DMS53 treated with DMSO at 0.1 percent for 48 hours (cell line): ENCODE measurements around the gene REV3L.

ENCODE experiments used
- DNase-seq: peaks from one replicate; lab custom pipeline; 2025; ENCODE audit not compliant: unreplicated experiment; lab: John Stamatoyannopoulos, UW

Gene REV3L

DNA sequence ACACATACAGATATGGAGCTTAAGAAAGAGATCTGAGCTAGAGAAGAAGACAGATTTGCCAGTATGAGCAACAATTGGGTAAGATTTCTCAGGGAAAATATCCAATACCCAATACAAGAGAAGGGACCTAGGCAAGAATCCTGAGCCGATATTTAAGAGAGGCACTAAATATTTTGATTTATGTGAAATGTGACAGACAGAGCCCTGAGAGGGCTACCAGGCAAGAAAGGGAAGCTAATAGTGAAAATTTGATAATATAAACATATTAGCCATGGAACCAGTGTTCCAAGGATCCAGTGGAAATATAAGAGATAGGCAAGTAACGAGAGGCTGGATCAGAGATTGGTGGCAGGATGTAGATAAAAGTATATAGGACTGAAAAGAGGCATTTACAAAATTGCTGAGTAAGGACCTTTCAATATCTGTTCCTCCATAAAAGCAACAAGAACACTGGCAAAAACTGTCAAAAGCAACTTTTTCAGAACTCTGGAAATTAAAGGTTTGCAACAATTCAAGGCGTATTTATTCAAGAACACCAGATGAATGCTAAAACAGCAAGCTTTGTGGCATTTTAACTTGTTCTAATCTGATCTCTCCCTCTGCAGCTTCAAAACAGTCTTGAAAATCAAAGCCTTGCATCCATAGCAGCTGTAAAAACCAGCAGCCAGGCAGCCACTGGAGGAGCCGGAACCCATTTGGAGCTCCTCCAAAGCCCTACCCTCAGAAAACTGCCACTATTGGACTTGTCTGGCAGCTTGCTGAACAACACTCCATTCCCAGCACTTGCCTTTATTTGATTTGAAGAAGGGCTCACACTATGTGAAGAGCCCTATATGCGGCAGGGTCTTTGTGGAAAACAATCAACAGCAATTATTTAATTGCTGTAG, 58.8 kb downstream of the REV3L start:
- DNase-seq: no peak

DNA sequence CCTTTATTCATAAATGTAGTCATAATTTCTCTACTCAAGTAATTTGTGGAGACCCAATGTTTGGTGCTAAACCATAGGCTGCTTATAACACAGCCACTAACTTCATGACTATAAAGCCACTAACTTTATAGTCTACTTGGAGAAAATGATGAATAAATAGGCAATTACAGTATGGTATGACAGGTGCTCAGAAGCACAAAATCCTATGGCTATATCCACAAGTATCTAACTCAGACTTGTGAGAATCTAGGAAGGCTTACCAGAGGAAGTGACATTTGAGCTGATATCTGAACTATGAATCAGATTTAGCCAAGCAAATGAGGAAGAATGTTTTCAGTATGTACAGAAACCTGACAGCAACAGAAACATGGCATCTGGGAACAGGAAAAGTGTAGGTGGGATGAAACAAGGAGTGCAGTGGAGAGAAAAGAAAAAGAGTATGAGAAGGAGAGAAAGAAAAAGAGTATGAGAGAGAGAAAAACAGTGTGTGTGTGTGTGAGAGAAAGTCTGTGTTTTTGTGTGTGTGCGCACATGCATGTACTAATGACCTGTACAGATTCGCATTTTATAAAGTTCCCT, 59.9 kb downstream of the REV3L start:
- DNase-seq: no peak

DNA sequence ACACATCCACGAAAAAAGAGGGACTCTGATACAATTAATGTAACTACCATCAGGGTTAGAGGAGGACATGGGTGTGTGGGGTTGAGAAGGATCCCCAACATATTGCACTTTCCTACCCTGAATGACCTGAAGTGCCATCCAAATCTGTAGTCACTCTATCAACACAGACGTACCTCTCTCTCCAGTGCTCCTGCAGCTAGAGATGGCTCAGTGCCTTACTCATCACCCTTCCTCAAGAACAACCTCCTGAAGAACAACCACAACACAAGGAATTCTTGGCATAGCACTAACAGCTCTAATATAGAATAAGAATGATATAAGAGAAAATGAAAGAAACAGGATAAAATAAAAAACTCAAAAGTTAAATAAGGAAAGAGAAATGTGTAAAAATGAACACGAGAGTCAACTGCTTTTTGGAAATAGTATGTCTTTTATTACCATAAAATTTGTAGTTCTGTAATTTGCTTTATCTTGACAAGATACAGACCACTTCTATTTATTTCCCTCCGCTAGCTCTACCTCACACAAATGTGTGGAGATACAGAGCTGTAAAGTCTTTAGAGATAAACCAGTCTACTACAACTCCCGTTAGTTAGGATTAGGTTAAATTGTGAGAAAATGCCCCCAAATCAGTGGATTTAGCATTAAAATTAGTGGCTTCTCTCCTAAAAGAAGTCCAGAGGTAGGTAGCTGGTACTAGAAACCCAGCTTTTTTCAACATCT, 63.9 kb downstream of the REV3L start:
- no peak for DNase-seq

DNA sequence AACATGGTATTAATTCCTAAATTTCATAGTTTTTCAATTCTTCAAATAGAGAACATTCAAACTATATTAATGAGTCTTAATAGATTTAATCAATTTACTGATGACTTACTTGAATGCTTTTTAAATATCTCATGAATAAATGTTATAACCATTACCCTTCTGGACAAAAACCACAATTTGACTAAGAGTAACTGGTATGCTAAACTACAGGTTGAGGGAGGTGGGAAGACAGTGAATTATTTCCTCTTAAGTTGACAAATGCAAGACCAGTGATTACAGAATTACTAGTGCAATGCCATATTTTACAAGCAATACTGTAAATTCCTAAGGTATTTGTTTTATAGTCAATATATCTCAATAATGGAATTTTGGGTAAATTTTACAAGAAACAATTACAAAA, 65.1 kb downstream of the REV3L start:
- no peak for DNase-seq

DNA sequence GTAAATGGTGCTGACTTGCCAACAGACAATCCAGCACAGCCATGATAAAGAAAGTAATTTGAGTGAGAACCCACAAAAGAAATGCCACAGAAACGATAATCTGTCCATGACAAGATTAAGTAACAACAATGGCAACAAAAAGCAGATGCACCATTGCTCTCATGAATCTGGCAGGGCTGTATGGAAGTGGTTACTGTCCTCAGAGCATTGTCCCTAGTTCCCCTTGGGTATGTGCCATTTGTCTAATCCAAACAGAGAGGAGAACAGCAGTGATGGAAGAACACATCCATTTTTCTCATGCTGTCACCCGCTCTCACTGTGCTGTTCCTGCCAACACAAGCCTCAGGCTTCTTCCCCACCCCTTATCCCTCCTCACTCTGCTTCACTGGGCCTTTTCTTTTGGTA, 65.8 kb downstream of the REV3L start:
- DNase-seq: no peak

DNA sequence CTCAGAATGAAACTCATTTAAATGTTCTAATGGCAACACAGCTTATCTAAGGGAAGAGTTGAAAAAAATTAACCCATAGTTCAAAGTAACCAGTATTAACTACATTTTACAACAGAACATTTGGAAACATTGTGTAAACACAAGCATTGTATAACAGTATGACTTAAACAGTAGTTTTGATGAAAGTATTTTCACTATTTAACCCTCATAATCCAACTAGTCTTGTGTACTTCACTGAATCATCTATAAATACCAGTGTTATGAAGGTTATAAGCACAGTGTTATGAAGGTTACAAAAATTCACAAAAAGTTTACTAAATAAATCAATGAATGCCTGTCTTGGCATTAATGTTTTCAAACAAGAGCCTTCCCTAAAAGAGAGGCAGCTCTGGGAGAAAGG, 66.5 kb downstream of the REV3L start:
- DNase-seq: no peak

DNA sequence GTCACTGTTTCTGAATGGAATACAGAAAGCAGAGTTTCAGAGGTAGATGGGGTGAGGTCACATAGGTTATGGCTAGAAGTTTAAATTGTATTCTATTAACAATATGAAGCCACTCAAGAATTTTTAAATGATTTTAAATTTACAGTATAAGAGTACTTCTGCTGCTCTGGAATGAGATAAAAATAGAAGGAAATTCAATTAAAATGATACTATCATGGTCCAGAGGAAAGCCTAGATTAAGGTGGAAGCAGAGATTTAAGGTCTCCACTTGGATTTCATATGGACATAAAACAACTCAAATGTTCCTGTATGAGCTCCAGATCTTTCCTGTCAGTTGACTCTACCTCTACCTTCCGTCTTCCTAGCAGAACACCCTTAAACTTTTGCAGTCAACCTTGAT, 68.6 kb downstream of the REV3L start:
- DNase-seq: no peak

DNA sequence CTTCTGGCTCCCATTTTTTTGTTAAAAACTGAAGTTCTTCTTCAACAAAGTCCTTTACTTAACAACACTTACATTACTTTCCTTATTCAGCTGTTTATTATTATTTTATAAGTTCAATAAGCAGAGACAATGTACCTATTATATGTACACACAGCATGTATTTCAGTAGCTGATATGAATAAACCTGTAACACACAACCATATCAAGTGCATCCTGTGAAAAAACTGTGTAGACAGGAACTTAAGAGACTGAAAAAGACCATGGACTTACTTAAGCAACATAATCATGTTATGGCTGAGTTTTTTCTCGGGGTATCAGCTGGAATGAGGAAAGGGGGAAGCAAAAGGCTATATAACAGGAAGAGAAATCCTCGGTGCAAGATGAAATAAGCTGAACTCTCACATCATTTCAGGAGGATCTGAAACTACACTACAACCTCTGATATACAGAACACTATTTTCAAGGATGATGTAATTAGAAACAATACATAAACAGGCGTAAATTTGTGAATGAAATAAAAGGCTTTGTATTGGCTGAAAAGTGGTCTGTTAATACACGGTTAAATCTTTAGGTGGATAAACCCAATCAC, 70.9 kb downstream of the REV3L start:
- no peak for DNase-seq

DNA sequence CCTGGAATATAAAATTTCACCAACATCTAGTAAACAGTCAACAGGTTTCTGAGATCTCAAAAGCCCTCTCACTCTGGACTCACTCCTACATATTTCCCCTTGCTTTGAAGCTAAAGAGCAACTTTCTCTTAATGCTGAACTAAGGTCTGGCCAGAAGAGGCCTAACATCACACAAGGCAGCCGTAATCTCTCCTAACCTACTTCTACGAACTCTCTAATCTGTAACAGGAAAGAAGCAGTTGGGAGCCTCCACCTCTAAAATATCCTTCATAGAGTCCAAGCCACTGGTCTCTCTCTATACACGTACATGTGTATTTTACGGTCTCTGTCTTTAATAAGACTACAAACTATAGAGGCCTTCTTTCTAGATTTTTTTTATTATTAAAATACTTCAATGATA, 72.0 kb downstream of the REV3L start:
- no peak for DNase-seq

DNA sequence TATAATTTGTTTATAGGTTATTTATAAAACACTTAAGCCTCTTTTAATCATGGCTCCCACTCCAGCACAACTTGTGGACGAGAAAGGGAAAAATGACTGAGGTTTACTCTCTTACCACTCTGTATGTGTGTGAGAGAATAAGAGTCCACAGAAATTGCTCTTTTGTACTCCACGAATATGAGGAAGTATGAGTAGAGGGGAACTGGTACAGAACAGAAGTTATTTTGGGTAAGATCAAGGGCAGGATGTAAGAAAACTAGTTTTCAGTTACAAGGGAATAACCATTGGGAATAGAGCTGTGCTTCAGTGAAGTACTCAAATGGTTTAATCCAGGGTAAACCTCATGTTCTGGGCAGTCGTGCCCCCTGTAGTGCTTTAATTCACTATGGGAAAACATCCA, 72.6 kb downstream of the REV3L start:
- DNase-seq: no peak

DNA sequence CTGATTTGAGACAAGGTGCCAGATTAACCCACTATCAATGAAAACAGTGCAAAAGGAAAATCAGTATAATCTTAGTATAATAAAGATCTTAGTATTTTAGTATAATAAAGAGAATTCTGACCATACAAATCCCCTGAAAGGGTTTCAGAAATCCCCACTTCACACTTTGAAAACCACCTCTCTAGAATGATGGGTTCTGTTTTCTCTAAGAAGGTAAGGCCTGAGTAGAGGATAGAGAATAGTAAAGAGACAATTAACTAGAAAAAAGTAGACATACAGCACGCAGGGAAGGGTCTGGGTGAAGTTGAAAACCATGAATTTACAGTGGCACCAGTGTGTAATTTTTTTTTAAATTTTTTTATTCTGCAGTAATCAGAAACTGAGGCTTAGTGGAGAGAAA, 73.6 kb downstream of the REV3L start:
- DNase-seq: no peak

DNA sequence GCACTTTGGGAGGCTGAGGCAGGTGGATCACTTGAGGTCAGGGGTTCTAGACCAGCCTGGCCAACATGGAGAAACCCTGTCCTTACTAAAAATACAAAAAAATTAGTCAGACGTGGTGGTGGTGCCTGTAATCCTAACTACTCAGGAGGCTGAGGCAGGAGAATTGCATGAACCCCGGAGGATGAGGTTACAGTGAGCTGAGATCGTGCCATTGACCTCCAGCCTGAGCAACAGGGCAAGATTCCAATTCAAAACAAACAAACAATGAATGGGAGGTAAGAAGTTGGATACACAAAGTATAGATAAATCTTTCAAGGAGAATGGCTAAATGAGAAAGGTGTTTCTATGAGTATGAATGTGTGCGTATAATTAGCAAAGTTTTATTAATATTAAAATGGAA, 75.3 kb downstream of the REV3L start:
- DNase-seq: no peak

DNA sequence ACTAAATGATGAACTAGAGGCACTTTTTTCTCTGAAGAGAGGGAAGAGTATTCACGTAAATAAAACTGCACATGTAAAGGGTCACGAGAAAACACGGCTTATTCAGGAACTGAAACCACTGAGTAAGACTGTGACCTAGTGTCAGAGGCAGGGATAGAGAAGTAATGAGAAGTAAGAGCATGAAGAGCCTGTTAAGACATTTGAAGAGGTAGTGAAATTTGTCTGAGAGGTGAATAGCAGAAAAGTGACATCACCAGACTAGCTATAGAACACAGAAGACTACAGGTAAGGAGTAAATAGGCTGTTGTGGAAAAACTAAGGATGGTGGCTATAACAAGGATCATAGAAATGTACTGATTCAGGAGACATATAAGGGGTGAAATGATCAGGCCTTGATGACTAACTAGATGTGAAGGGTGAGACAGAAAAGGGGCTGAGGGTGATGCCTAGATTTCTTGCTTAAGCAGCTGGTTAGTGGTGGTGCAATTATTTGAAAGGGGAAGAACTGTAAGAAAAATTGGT, 76.8 kb downstream of the REV3L start:
- no peak for DNase-seq

DNA sequence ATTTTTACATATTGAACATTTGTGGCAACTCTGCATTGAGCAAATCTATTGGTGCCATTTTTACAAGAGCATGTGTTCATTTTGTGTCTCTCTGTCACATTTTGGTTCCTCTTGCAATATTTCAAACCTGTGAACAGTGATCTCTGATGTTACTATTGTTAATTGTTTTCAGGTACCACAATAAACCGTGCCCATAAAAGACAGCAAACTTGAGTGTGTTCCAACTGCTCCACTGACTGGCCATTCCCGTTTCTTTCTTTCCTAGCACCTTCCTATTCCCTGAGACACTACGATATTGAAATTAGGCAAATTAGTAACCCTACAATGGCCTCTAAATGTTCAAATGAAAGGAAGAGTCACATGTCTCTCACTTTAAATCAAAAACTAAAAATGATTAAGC, 79.6 kb downstream of the REV3L start:
- no peak for DNase-seq

DNA sequence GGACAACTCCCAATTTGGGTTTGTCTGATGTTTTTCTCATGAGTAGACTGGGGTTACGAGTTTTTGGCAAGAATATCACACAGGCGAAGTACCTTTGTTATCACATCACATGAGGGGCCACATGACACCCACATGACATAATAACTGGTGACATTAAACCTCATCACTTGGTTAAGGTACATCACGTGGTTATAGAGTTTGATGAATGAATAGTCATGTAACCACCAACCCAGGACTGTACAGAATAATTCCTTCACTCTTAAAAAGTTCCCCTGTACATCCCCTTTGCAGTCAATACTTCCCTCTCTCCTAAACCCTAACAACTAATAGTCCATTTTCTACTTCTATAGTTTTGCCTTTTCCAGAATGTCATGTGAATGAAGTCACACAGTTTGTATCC, 83.4 kb downstream of the REV3L start:
- no peak for DNase-seq

DNA sequence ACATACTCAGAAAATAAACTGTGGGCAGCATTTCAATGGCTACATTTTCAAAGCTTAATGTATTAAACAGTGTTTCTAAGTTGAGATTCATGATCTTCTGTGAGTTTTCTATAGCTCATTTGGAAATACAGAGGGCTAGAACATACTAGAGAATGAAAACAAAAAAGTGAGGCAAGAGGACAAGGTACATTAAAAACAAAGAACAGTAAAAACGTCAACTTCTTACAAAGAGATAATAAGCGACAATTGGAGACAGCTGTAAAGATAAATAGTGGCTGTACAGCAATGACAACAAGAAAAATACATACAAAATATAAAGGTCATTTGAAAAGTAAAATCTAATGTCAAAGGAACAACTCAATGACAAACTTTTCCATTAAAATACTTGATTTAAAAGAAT, 94.3 kb downstream of the REV3L start:
- no peak for DNase-seq

DNA sequence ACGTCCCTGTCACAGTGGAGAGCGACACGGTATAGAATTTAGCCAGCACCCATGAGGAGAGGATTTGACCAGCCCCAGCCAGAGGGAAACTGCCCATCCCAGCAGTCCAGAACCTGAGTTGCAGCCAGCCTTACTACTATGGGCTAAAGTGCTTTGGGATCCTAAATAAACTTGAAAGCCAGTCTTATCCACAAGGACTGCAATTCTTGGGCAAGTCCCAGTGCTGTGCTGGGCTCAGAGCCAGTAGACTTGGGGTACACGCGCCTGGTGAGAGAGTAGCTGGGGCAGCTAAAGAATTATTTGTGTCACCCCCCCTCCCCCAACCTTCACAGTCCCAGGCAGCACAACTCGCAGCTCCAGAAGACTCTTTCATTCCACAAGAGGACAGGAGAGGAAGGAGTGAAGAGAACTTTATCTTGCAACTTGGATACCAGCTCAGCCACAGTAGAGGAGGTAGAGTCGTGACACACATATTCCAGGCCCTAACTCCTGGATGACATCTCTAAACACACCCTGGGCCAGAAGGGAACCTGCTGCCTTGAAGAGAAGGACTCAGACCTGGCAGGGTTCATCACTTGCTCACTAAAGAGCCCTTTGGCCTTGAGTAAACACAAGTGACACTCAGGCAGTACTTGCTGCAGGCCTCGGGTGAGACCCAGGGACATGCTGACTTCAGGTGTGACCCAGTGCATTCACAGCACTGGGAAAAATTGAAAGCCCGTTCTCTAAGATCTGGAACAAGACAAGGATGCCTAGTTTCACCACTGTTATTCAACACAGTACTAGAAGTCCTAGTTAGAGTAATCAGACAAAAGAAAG, 100.3 kb downstream of the REV3L start:
- DNase-seq: no peak

DNA sequence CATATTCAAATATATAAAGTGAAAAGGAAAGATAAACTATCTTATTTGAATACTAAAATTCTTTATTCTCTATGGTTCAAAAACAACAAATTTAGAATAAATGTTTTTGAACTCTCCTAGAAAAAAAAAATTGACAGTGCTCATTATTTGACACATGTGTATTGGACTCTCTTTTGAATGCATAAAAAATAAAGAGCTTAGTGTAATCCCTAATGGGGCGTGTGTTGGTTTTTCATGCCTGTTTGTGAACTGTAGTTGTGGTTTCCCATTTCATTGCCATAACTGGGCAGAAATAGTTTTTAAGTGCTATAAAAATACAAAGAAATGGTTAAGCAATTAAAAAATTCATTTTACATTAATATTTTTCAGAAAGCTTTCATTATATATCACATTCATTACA, 101.3 kb downstream of the REV3L start:
- DNase-seq: no peak

DNA sequence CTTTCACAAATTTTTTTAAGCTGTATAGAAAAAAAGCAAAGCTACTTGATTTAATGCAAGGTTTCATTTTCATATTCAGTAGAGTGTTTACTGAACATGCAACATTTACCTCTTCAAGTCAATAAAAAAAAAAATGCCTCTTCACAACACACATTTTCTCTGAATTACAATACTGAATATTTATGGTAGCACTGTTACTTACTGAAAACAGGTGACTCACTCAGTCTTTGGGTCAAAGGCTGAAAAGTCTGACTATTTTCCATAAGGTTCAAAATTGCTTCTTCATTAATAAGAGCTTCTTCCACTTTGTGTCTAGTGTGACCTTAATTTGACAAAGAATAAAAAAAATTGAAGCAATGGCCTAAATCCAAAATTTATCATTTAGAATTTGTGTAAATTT, 101.9 kb downstream of the REV3L start:
- DNase-seq: no peak

DNA sequence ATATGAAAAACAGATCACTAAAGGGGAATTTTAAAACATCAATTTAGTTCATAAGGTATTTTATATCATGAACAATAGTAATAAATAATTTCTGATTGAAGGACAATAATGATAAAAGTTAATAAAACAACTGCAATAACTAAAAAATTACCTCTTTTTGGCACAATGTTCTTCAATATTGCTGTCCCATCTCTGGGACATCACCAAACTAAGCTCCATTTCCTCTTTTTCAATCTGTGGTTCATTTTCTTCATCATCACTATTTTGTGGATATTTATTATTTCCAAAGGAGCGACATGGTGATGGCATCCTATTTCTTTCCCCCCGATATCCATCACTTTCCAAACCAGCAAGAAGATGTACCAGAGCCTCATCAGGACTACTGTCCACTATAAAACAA, 103.2 kb downstream of the REV3L start:
- no peak for DNase-seq

DNA sequence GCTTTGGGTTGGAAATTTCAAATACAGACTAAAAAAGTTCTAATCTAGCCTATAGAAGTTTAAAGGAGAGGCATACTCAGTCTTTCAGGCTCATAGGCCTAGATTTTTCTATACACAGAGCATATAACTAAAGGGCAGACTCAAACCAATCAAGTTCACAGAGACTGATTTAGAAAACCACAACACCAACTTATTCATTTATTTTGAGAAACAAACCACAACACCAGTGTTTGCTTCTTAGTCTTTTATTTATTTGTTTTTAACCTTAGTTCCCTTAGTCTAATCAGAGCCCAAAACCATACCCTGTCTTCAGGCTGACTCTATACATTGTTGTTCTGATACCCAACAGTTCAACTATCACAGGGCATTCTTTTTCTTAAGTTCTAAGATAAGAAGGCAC, 103.7 kb downstream of the REV3L start:
- DNase-seq: no peak
